OCI-LY7 (cell line): Measurements from ENCODE around the gene DDX52.

Experiments
- CTCF ChIP-seq: fragments of 200-600 bp; sonication (generic); conservative IDR thresholded peaks from 2 replicates; pipeline ENCODE4 v1.5.1; 2014; ENCODE audit warnings: mild to moderate bottlenecking, antibody characterized with exemption, low read length, moderate library complexity, mixed read lengths
- EZH2phosphoT487 ChIP-seq: fragments of 200-600 bp; sonication (generic); IDR thresholded peaks from 2 replicates; pipeline ENCODE4 v1.6.1; 2018; ENCODE audit warnings: low read depth, borderline replicate concordance, mild to moderate bottlenecking, mixed run types, antibody characterized with exemption, low read length, moderate library complexity, mixed read lengths

- TF ChIP-seq CTCF = no peak
- no peak for TF ChIP-seq EZH2phosphoT487
Observed at GRCh38 chr17:37605813-37606505, 37.3 kb downstream of the DDX52 start.
